H9 (cell line): ENCODE data around the gene FBN1. TPM values are rescaled to one million over a fixed set of nuclear protein-coding genes. Genes with fewer than 3 reads are reported as not detected.

ENCODE experiments used
- DNase-seq: peaks from one replicate; pipeline ENCODE4 v3.0.0-alpha.2; 2017
- H2AFZ ChIP-seq: one replicate; pipeline ENCODE4 v1.6.1; 2013; ENCODE audit warnings: mild to moderate bottlenecking, low read length, control low read depth, moderate library complexity
- H2AK5ac ChIP-seq: 2 replicates; pipeline ENCODE4 v1.6.1; 2013; ENCODE audit warnings: low read length, control low read depth, mixed read lengths; ENCODE audit not compliant: insufficient read length
- H2BK120ac ChIP-seq: one replicate; pipeline ENCODE4 v1.6.1; 2013; ENCODE audit warnings: low read depth, mild to moderate bottlenecking, low read length, control low read depth, inconsistent platforms; ENCODE audit not compliant: poor library complexity, severe bottlenecking
- H2BK12ac ChIP-seq: 2 replicates; pipeline ENCODE4 v1.6.1; 2013; ENCODE audit warnings: low read length, control low read depth, mixed read lengths, low read depth; ENCODE audit not compliant: insufficient read length
- H2BK15ac ChIP-seq: 2 replicates; pipeline ENCODE4 v1.6.1; 2013; ENCODE audit warnings: low read depth, low read length, control low read depth
- H2BK20ac ChIP-seq: one replicate; pipeline ENCODE4 v1.6.1; 2013; ENCODE audit warnings: low read depth, mild to moderate bottlenecking, low read length, control low read depth, inconsistent platforms; ENCODE audit not compliant: poor library complexity, severe bottlenecking
- H2BK5ac ChIP-seq: 2 replicates; pipeline ENCODE4 v1.6.1; 2013; ENCODE audit warnings: low read length, control low read depth, mixed read lengths; ENCODE audit not compliant: insufficient read length
- H3K14ac ChIP-seq: 2 replicates; pipeline ENCODE4 v1.6.1; 2013; ENCODE audit warnings: low read length, control low read depth; ENCODE audit not compliant: insufficient read depth
- H3K18ac ChIP-seq: 2 replicates; pipeline ENCODE4 v1.6.1; 2013; ENCODE audit warnings: low read depth, mild to moderate bottlenecking, mixed read lengths, low read length, control low read depth; ENCODE audit not compliant: insufficient read length
- H3K23ac ChIP-seq: 2 replicates; pipeline ENCODE4 v1.6.1; 2013; ENCODE audit warnings: low read length, control low read depth, mixed read lengths, low read depth; ENCODE audit not compliant: insufficient read length
- H3K23me2 ChIP-seq: 2 replicates; pipeline ENCODE4 v1.6.1; 2013; ENCODE audit warnings: low read depth, mild to moderate bottlenecking, mixed read lengths, low read length, control low read depth; ENCODE audit not compliant: insufficient read length, poor library complexity, severe bottlenecking
- H3K27ac ChIP-seq: 2 replicates; pipeline ENCODE4 v1.5.1; 2013; ENCODE audit warnings: low read length, control low read depth, mixed read lengths, low read depth; ENCODE audit not compliant: insufficient read length
- H3K27me3 ChIP-seq: 2 replicates; pipeline ENCODE4 v1.6.1; 2013; ENCODE audit warnings: low read length, control low read depth, inconsistent platforms; ENCODE audit not compliant: insufficient read depth
- H3K4ac ChIP-seq: 2 replicates; pipeline ENCODE4 v1.6.1; 2013; ENCODE audit warnings: low read depth, mild to moderate bottlenecking, control low read depth, inconsistent platforms, low read length, moderate library complexity
- H3K4me1 ChIP-seq: 2 replicates; pipeline ENCODE4 v1.6.1; 2013; ENCODE audit warnings: low read length, control low read depth, inconsistent platforms; ENCODE audit not compliant: insufficient read depth
- H3K4me2 ChIP-seq: 2 replicates; pipeline ENCODE4 v1.6.1; 2013; ENCODE audit warnings: low read length, control low read depth, mixed read lengths; ENCODE audit not compliant: insufficient read length, insufficient read depth
- H3K56ac ChIP-seq: 2 replicates; pipeline ENCODE4 v1.6.1; 2013; ENCODE audit warnings: low read depth, mild to moderate bottlenecking, mixed read lengths, low read length, control low read depth; ENCODE audit not compliant: insufficient read length
- H3K79me1 ChIP-seq: 2 replicates; pipeline ENCODE4 v1.6.1; 2013; ENCODE audit warnings: low read depth, mild to moderate bottlenecking, moderate library complexity, low read length, control low read depth, inconsistent platforms; ENCODE audit not compliant: insufficient read depth, poor library complexity, severe bottlenecking
- H3K79me2 ChIP-seq: 2 replicates; pipeline ENCODE4 v1.6.1; 2013; ENCODE audit warnings: low read length, control low read depth, inconsistent platforms; ENCODE audit not compliant: insufficient read depth
- H3K9ac ChIP-seq: 2 replicates; pipeline ENCODE4 v1.6.1; 2013; ENCODE audit warnings: low read length, control low read depth, mixed read lengths; ENCODE audit not compliant: insufficient read length; ENCODE audit errors: extremely low read depth
- H3K9me3 ChIP-seq: one replicate; pipeline ENCODE4 v1.6.1; 2013; ENCODE audit warnings: low read depth, low read length, inconsistent platforms; ENCODE audit not compliant: control insufficient read depth
- H3T11ph ChIP-seq: one replicate; pipeline ENCODE4 v1.6.1; 2013; ENCODE audit warnings: mild to moderate bottlenecking, low read length, control low read depth, inconsistent platforms
- H4K20me1 ChIP-seq: one replicate; pipeline ENCODE4 v1.6.1; 2013; ENCODE audit not compliant: control insufficient read depth, insufficient read length, insufficient read depth
- H4K5ac ChIP-seq: 2 replicates; pipeline ENCODE4 v1.6.1; 2013; ENCODE audit warnings: low read depth, mild to moderate bottlenecking, mixed read lengths, low read length, control low read depth; ENCODE audit not compliant: insufficient read length
- H4K8ac ChIP-seq: replicated peaks from 2 replicates; pipeline ENCODE4 v1.6.1; 2013; ENCODE audit warnings: low read length, control low read depth, mixed read lengths, low read depth; ENCODE audit not compliant: insufficient read length
- H4K91ac ChIP-seq: 2 replicates; pipeline ENCODE4 v1.6.1; 2013; ENCODE audit warnings: low read depth, mild to moderate bottlenecking, moderate library complexity, mixed read lengths, low read length, control low read depth; ENCODE audit not compliant: insufficient read length
- H3K27ac Mint-ChIP-seq, 3 experiments: 2 replicates in 2 of 3; 3 replicates in 1 of 3; pipeline ENCODE4 v1.8.0; 2020 to 2021; ENCODE audit warnings: mixed read lengths in 3 of 3, mild to moderate bottlenecking in 1 of 3, moderate library complexity in 1 of 3
- H3K27me3 Mint-ChIP-seq: 2 replicates; pipeline ENCODE4 v1.8.0; 2021; ENCODE audit warnings: low read depth, mild to moderate bottlenecking, moderate library complexity, mixed read lengths
- H3K36me3 Mint-ChIP-seq, 3 experiments: 2 replicates in 2 of 3; 3 replicates in 1 of 3; pipeline ENCODE4 v1.8.0; 2020 to 2021; ENCODE audit warnings: low read depth in 3 of 3, mixed read lengths in 3 of 3; ENCODE audit not compliant: insufficient read depth in 1 of 3
- H3K4me1 Mint-ChIP-seq, 2 experiments: 2 replicates each; pipeline ENCODE4 v1.8.0; 2020; ENCODE audit warnings: mixed read lengths in 2 of 2
- H3K4me3 Mint-ChIP-seq, 2 experiments: 2 replicates in 1 of 2; 3 replicates in 1 of 2; pipeline ENCODE4 v1.8.0; 2020 to 2021; ENCODE audit warnings: mild to moderate bottlenecking in 2 of 2, mixed read lengths in 2 of 2, moderate library complexity in 1 of 2
- H3K9me3 Mint-ChIP-seq, 2 experiments: 2 replicates in 1 of 2; 3 replicates in 1 of 2; pipeline ENCODE4 v1.8.0; 2020; ENCODE audit warnings: mild to moderate bottlenecking in 2 of 2, mixed read lengths in 2 of 2, moderate library complexity in 1 of 2
- CTCF ChIP-seq: fragments of 200-600 bp; sonication (generic); conservative IDR thresholded peaks from 3 replicates; pipeline ENCODE4 v1.8.0; 2021; ENCODE audit warnings: antibody characterized with exemption, mild to moderate bottlenecking
- WGBS: extraction: QIAGEN DNeasy Blood & Tissue Kit; methylation state at CpG from one replicate; pipeline ENCODE4 v1.1.7; 2013; ENCODE audit warnings: missing lambda C conversion rate, low lambda C conversion rate, mixed read lengths; ENCODE audit not compliant: insufficient read length; ENCODE audit errors: extremely low coverage; 5-methylcytosine and 5-hydroxymethylcytosine counted together
- total RNA-seq: library from RNA; stranded (reverse); gene quantifications from 2 replicates; pipeline ENCODE4 v1.2.1, GENCODE V29; 2021

The FBN1 gene
- total RNA-seq, 1 experiment from 2014 or later = 3.6 TPM

GRCh38 chr15:48393645-48394506 lies 251.6 kb downstream of the FBN1 start:
- H2BK120ac ChIP-seq = no peak overlapping the region
- H2BK12ac ChIP-seq = no peak overlapping the region
- H4K20me1 ChIP-seq = no peaks in the 10 kb centered on the region
- no peak for TF ChIP-seq CTCF
- no peaks in the 10 kb centered on the region for H3K4me1 ChIP-seq
- no peaks in the 10 kb centered on the region for H3K4me1 Mint-ChIP-seq
- no peaks in the 10 kb centered on the region for H3K27me3 ChIP-seq
- H3K9me3 ChIP-seq = no peaks in the 10 kb centered on the region
- H2AFZ ChIP-seq = no peak overlapping the region
- no peak overlapping the region for H2BK5ac ChIP-seq
- no peak overlapping the region for H3K9ac ChIP-seq
- H4K91ac ChIP-seq = no peak overlapping the region
- no peak overlapping the region for H2AK5ac ChIP-seq
- no peak overlapping the region for H4K8ac ChIP-seq
- H4K5ac ChIP-seq = no peak overlapping the region
- H3K18ac ChIP-seq = no peak overlapping the region
- no peaks in the 10 kb centered on the region for H3K36me3 Mint-ChIP-seq
- no peak overlapping the region for H3K4me2 ChIP-seq
- no peak overlapping the region for H3K4me3 Mint-ChIP-seq
- H3K9me3 Mint-ChIP-seq = no peaks in the 10 kb centered on the region
- no peak overlapping the region for H2BK15ac ChIP-seq
- no peaks in the 10 kb centered on the region for H3K23me2 ChIP-seq
- H3K14ac ChIP-seq = no peak overlapping the region
- H3K27ac Mint-ChIP-seq = no peak overlapping the region
- no peak overlapping the region for H3K56ac ChIP-seq
- H3K27ac ChIP-seq = no peak overlapping the region
- H3K4ac ChIP-seq = no peak overlapping the region
- H3K79me2 ChIP-seq = no peaks in the 10 kb centered on the region
- no peak overlapping the region for H3T11ph ChIP-seq
- DNase-seq = no peak
- H3K27me3 Mint-ChIP-seq = no peaks in the 10 kb centered on the region; the same call in 1 of the 2 replicates
- H2BK20ac ChIP-seq = no peak overlapping the region
- no peaks in the 10 kb centered on the region for H3K79me1 ChIP-seq
- no CpG with 5 or more reads among the region's 15 CpGs for WGBS
- no peak overlapping the region for H3K23ac ChIP-seq
